OCI-LY1 (cell line): Measurements from ENCODE around the gene DAZAP1.

Experiments used
- H2AFZ ChIP-seq: fragments of 200-600 bp; sonication (generic), shearing (Covaris generic); 2 replicates; pipeline ENCODE4 v1.6.0; 2014; ENCODE audit warnings: antibody characterized with exemption, mild to moderate bottlenecking, low read length
- H3F3A ChIP-seq: fragments of 200-600 bp; sonication (generic), shearing (Covaris generic); 2 replicates; pipeline ENCODE4 v1.6.0; 2014; ENCODE audit warnings: mild to moderate bottlenecking, antibody characterized with exemption, low read length, moderate library complexity; ENCODE audit not compliant: insufficient read depth
- H3K27ac ChIP-seq: fragments of 200-600 bp; sonication (generic); 2 replicates; pipeline ENCODE4 v1.5.1; 2014; ENCODE audit warnings: low read length, mixed run types, mild to moderate bottlenecking, low read depth; ENCODE audit not compliant: poor library complexity, severe bottlenecking
- H3K27me3 ChIP-seq: fragments of 200-600 bp; sonication (generic); 2 replicates; pipeline ENCODE4 v1.6.0; 2014; ENCODE audit warnings: antibody characterized with exemption, mild to moderate bottlenecking, low read length, moderate library complexity; ENCODE audit not compliant: insufficient read depth
- H3K36me3 ChIP-seq: fragments of 200-600 bp; sonication (generic); 2 replicates; pipeline ENCODE4 v1.6.1; 2014; ENCODE audit warnings: mild to moderate bottlenecking, antibody characterized with exemption, low read length, moderate library complexity, mixed read lengths; ENCODE audit not compliant: insufficient read depth
- H3K4me1 ChIP-seq: fragments of 200-600 bp; sonication (generic); 2 replicates; pipeline ENCODE4 v1.5.1; 2014; ENCODE audit warnings: mild to moderate bottlenecking, low read length, moderate library complexity; ENCODE audit not compliant: insufficient read depth, severe bottlenecking
- H3K4me2 ChIP-seq: fragments of 200-600 bp; sonication (generic), shearing (Covaris generic); 2 replicates; pipeline ENCODE4 v1.6.1; 2014; ENCODE audit warnings: low read length
- H3K4me3 ChIP-seq: fragments of 200-600 bp; sonication (generic); 2 replicates; pipeline ENCODE4 v1.5.1; 2014; ENCODE audit warnings: low read length, low read depth, mild to moderate bottlenecking, mixed read lengths; ENCODE audit not compliant: poor library complexity, severe bottlenecking
- H3K79me2 ChIP-seq: fragments of 200-600 bp; shearing (Covaris generic); 2 replicates; pipeline ENCODE4 v1.6.1; 2016; ENCODE audit warnings: mixed run types, low read length, mixed read lengths; ENCODE audit not compliant: insufficient read depth
- H3K9ac ChIP-seq: fragments of 200-600 bp; sonication (generic), shearing (Covaris generic); 2 replicates; pipeline ENCODE4 v1.6.1; 2014; ENCODE audit warnings: mild to moderate bottlenecking, low read length, mixed read lengths
- H3K9me2 ChIP-seq: fragments of 200-600 bp; sonication (generic), shearing (Covaris generic); 2 replicates; pipeline ENCODE4 v1.6.1; 2014; ENCODE audit warnings: low read depth, mild to moderate bottlenecking, low read length, mixed read lengths
- H3K9me3 ChIP-seq: fragments of 200-600 bp; shearing (Covaris generic); 2 replicates; pipeline ENCODE4 v1.6.1; 2014; ENCODE audit warnings: low read length, mixed read lengths
- H4K20me1 ChIP-seq: fragments of 200-600 bp; sonication (generic), shearing (Covaris generic); 2 replicates; pipeline ENCODE4 v1.6.0; 2016; ENCODE audit warnings: mild to moderate bottlenecking, low read length; ENCODE audit not compliant: insufficient read depth
- EZH2 ChIP-seq: fragments of 200-600 bp; sonication (generic), shearing (Covaris generic); IDR thresholded peaks from 2 replicates; pipeline ENCODE4 v1.8.0; 2017; ENCODE audit warnings: borderline replicate concordance, mixed run types, mild to moderate bottlenecking, antibody characterized with exemption, low read length, moderate library complexity, mixed read lengths
- TF ChIP-seq, protein P1 (sequence below): fragments of 200-600 bp; sonication (generic), shearing (Covaris generic); IDR thresholded peaks from 2 replicates; pipeline ENCODE4 v1.5.1; 2017; ENCODE audit warnings: mild to moderate bottlenecking, antibody characterized with exemption, low read length, moderate library complexity, mixed read lengths

DAZAP1 gene

GRCh38 chr19:1379126-1379905, 28.1 kb upstream of the DAZAP1 start:
- H3K79me2 ChIP-seq, result peaks cover 2% of the 10 kb centered on the region; the same call in 1 of the 2 replicates

DNA sequence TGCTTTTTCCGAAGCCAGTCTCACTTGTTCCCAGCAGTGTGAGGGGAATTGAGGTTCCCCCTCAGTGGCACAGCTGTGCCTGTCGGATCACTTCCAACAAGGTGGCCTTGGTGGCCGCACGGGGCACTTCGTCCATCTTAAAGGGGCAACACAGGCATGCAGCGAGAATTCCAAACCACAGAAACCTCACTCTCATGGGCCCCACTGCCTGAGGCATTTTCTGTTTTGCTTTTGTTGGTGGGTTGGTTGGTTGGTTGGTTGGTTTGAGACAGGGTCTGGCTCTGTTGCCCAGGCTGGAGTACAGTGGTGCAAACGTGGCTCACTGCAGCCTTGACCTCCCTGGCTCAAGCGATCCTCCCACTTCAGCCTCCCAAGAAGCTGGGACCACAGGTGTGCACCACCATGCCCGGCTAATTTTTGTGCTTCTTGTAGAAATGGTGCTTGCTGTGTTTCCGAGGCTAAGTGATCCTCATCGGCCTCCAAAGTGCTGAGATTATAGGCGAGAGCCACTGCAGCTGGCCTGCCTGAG, 27.4 kb upstream of the DAZAP1 start:
- Histone ChIP-seq H4K20me1 (no peaks in the 10 kb centered on the region), H3K9me3 (no peaks in the 10 kb centered on the region), H3K4me2 (no peak overlapping the region), H3K9me2 (no peaks in the 10 kb centered on the region), H3K4me1 (peaks cover 6% of the 10 kb centered on the region), H3K79me2 (peaks cover 8% of the 10 kb centered on the region; the same call in 1 of the 2 replicates), H3K27me3 (no peaks in the 10 kb centered on the region), H3K9ac (no peak overlapping the region), H3K27ac (no peak overlapping the region), H3K36me3 (peaks cover 14% of the 10 kb centered on the region; the same call in 1 of the 2 replicates), H3K4me3 (no peak overlapping the region), H3F3A (no peaks in the 10 kb centered on the region), H2AFZ (no peak overlapping the region)
- TF ChIP-seq, protein P1, sequence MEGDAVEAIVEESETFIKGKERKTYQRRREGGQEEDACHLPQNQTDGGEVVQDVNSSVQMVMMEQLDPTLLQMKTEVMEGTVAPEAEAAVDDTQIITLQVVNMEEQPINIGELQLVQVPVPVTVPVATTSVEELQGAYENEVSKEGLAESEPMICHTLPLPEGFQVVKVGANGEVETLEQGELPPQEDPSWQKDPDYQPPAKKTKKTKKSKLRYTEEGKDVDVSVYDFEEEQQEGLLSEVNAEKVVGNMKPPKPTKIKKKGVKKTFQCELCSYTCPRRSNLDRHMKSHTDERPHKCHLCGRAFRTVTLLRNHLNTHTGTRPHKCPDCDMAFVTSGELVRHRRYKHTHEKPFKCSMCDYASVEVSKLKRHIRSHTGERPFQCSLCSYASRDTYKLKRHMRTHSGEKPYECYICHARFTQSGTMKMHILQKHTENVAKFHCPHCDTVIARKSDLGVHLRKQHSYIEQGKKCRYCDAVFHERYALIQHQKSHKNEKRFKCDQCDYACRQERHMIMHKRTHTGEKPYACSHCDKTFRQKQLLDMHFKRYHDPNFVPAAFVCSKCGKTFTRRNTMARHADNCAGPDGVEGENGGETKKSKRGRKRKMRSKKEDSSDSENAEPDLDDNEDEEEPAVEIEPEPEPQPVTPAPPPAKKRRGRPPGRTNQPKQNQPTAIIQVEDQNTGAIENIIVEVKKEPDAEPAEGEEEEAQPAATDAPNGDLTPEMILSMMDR, result no peak
- no peak for TF ChIP-seq EZH2

More at GRCh38 chr19:1379126-1379905, 28.1 kb upstream of the DAZAP1 start:
- H3K4me3 ChIP-seq, result no peak overlapping the region
- peaks cover 18% of the 10 kb centered on the region for H3K36me3 ChIP-seq
- no peaks in the 10 kb centered on the region for H3K9me2 ChIP-seq
- no peak overlapping the region for H3K4me2 ChIP-seq
- no peaks in the 10 kb centered on the region for H4K20me1 ChIP-seq
- no peak overlapping the region for H2AFZ ChIP-seq
- no peak overlapping the region for H3K9ac ChIP-seq
- H3F3A ChIP-seq, result no peaks in the 10 kb centered on the region
- H3K27me3 ChIP-seq, result no peaks in the 10 kb centered on the region
- H3K4me1 ChIP-seq, result no peaks in the 10 kb centered on the region
- H3K9me3 ChIP-seq, result no peaks in the 10 kb centered on the region
- no peak overlapping the region for H3K27ac ChIP-seq
- TF ChIP-seq, protein P1, result no peak
- TF ChIP-seq EZH2, result no peak

GRCh38 chr19:1382250-1382649, 25.1 kb upstream of the DAZAP1 start:
- Histone ChIP-seq H3K9me3 (no peaks in the 10 kb centered on the region), H4K20me1 (no peaks in the 10 kb centered on the region), H3K9me2 (no peaks in the 10 kb centered on the region), H3K4me3 (no peak overlapping the region), H3F3A (no peaks in the 10 kb centered on the region), H3K36me3 (peaks cover 14% of the 10 kb centered on the region; the same call in 1 of the 2 replicates), H3K9ac (no peak overlapping the region), H3K27ac (no peak overlapping the region), H3K79me2 (peaks cover 8% of the 10 kb centered on the region; the same call in 1 of the 2 replicates), H3K4me1 (peaks cover 7% of the 10 kb centered on the region), H2AFZ (no peak overlapping the region), H3K27me3 (no peaks in the 10 kb centered on the region), H3K4me2 (no peak overlapping the region)
- TF ChIP-seq EZH2, result no peak
- TF ChIP-seq, protein P1, result no peak
